Transverse colon (tissue), 4 donors: ENCODE results near the gene STK31.

Source experiments
- POLR2AphosphoS5 ChIP-seq, 3 donors: sonication (generic); formaldehyde crosslinking; IDR thresholded peaks; one replicate each; pipeline ENCODE4 v1.6.1; 2016; ENCODE audit warnings: antibody characterized with exemption in 3 of 3
- TF ChIP-seq, protein P1 (sequence below), 5 experiments: fragments of 200-600 bp in 3 of 5; fragments of 450-650 bp in 2 of 5; sonication (generic) in 3 of 5; IDR thresholded peaks; 1 replicate in 2 of 5; 2 replicates in 3 of 5; pipeline ENCODE4 v1.5.1; 2016 to 2017; ENCODE audit warnings: antibody characterized with exemption in 5 of 5, inconsistent platforms in 3 of 5, mild to moderate bottlenecking in 2 of 5, moderate library complexity in 1 of 5

GRCh38 chr7:23672033-23672432 is 38.0 kb upstream of the STK31 start:
- TF ChIP-seq, protein P1, sequence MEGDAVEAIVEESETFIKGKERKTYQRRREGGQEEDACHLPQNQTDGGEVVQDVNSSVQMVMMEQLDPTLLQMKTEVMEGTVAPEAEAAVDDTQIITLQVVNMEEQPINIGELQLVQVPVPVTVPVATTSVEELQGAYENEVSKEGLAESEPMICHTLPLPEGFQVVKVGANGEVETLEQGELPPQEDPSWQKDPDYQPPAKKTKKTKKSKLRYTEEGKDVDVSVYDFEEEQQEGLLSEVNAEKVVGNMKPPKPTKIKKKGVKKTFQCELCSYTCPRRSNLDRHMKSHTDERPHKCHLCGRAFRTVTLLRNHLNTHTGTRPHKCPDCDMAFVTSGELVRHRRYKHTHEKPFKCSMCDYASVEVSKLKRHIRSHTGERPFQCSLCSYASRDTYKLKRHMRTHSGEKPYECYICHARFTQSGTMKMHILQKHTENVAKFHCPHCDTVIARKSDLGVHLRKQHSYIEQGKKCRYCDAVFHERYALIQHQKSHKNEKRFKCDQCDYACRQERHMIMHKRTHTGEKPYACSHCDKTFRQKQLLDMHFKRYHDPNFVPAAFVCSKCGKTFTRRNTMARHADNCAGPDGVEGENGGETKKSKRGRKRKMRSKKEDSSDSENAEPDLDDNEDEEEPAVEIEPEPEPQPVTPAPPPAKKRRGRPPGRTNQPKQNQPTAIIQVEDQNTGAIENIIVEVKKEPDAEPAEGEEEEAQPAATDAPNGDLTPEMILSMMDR (IDR thresholded peaks at IDR 0.05) = no peak
- TF ChIP-seq POLR2AphosphoS5 (IDR thresholded peaks at IDR 0.05) = no peak
